ENCODE measurements around the gene SPOCK1. TPM values are rescaled to one million over a fixed set of nuclear protein-coding genes. Genes with fewer than 3 reads are reported as not detected.

SPOCK1 gene
- total and polyA plus RNA-seq, 4 donors = 0.48 to 4.5 (median 0.69) TPM

DNA sequence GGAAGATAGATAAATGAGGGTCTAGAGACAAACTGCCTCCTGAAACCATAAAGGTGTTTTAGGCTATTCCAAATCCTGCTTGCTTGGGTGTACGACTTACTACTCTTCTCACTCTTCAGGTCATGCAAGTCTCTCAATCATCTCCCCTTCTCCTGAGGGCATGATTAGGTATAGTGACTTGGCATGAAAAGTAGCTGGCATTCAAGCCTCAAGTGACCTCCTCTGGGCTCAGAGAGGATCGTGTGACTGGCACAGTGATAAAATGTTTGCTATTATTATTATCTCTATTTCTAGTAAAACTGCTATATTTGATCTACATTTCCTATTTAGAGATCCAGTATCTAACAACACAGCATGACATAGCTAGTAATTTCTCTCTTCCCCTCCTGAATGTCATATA is 494.8 kb downstream of the SPOCK1 start:
- Histone ChIP-seq H3K4me1 (ENCODE audit: control insufficient read depth in 5 of 5, insufficient read depth in 5 of 5, low read length in 5 of 5) (peaks cover 0 to 2% (median 0%) of the 10 kb centered on the region in 5 donors), H3K27ac (ENCODE audit: low read depth in 1 of 2, low read length in 1 of 2) (no peak overlapping the region), H3K9me3 (ENCODE audit: control insufficient read depth in 4 of 4, insufficient read depth in 3 of 4, low read length in 3 of 4) (peaks cover 0 to 2% (median 0%) of the 10 kb centered on the region in 4 donors), H3K9ac (ENCODE audit: insufficient read depth in 1 of 2, low read length in 2 of 2) (no peak overlapping the region), H3K36me3 (ENCODE audit: control insufficient read depth in 4 of 4, insufficient read depth in 4 of 4, low read length in 4 of 4) (no peaks in the 10 kb centered on the region), H3K4me3 (no peak overlapping the region), H3K27me3 (ENCODE audit: control insufficient read depth in 3 of 3, insufficient read depth in 3 of 3, low read length in 2 of 3) (no peaks in the 10 kb centered on the region)
- TF ChIP-seq, protein P1, sequence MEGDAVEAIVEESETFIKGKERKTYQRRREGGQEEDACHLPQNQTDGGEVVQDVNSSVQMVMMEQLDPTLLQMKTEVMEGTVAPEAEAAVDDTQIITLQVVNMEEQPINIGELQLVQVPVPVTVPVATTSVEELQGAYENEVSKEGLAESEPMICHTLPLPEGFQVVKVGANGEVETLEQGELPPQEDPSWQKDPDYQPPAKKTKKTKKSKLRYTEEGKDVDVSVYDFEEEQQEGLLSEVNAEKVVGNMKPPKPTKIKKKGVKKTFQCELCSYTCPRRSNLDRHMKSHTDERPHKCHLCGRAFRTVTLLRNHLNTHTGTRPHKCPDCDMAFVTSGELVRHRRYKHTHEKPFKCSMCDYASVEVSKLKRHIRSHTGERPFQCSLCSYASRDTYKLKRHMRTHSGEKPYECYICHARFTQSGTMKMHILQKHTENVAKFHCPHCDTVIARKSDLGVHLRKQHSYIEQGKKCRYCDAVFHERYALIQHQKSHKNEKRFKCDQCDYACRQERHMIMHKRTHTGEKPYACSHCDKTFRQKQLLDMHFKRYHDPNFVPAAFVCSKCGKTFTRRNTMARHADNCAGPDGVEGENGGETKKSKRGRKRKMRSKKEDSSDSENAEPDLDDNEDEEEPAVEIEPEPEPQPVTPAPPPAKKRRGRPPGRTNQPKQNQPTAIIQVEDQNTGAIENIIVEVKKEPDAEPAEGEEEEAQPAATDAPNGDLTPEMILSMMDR (IDR thresholded peaks at IDR 0.05; ENCODE audit: control extremely low read depth, extremely low read depth) = no peak
- ATAC-seq (ENCODE audit: insufficient read depth, low FRiP score) (no peak), DNase-seq (no peak)
- 72 to 80% methylated on average over 2 of the region's 2 CpGs for WGBS, 2 donors

DNA sequence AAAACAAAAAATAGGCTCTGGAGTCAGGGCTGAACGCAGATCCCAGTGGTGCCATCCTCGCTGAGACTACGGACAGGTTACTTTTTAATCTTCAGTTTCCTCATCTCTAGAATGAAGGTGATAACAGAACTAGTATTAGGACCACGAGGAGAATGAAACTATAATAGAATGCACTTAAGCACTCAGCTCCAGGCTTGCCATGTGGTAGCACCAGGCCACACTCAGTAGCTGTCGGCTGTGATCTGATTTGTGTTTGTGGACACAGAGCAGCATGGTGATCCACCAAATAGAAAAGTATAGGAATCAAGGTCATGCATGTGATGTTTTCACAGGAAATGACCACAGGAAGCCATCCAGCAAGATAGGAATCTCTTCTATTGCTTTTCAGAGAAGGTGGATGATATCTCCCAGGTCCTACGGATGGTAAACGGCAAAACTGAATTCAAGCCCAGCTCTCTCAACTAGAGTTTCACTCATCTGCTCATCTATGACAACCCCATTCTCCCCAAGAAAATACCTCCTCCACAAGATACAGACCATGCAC is 498.0 kb downstream of the SPOCK1 start:
- Histone ChIP-seq H3K36me3 (ENCODE audit: control insufficient read depth in 4 of 4, insufficient read depth in 4 of 4, low read length in 4 of 4) (no peaks in the 10 kb centered on the region), H3K4me3 (no peak overlapping the region), H3K27ac (ENCODE audit: low read depth in 1 of 2, low read length in 1 of 2) (no peak overlapping the region), H3K27me3 (ENCODE audit: control insufficient read depth in 3 of 3, insufficient read depth in 3 of 3, low read length in 2 of 3) (no peaks in the 10 kb centered on the region), H3K4me1 (ENCODE audit: control insufficient read depth in 5 of 5, insufficient read depth in 5 of 5, low read length in 5 of 5) (peaks cover 0 to 3% (median 0%) of the 10 kb centered on the region in 5 donors), H3K9me3 (ENCODE audit: control insufficient read depth in 4 of 4, insufficient read depth in 3 of 4, low read length in 3 of 4) (peaks cover 0 to 2% (median 0%) of the 10 kb centered on the region in 4 donors), H3K9ac (ENCODE audit: insufficient read depth in 1 of 2, low read length in 2 of 2) (no peak overlapping the region)
- ATAC-seq (ENCODE audit: insufficient read depth, low FRiP score) (no peak), DNase-seq (no peak)
- WGBS, 2 donors = 81 to 89% methylated on average over 7 of the region's 7 CpGs
- TF ChIP-seq, protein P1 (IDR thresholded peaks at IDR 0.05; ENCODE audit: control extremely low read depth, extremely low read depth) = no peak

DNA sequence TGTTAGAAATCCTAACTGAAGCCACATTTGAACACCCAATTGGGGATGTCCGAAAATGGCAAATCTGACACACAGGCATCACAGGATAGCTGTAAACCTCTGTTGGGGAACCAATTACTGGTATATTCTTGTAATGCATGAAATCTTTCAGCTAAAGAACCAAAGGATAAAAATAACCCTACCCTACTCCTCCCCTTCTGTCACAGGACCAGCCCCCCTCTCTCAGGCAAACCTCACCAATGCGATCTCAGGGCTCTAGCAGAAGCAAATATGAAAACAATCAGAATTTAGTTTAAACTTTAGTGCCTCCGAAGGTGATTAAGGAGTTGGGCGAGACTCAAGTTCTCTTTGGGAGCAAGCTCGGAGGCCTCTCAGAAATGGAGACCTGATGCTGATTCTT is 499.3 kb downstream of the SPOCK1 start:
- Histone ChIP-seq H3K36me3 (ENCODE audit: control insufficient read depth in 4 of 4, insufficient read depth in 4 of 4, low read length in 4 of 4) (no peaks in the 10 kb centered on the region), H3K9ac (ENCODE audit: insufficient read depth in 1 of 2, low read length in 2 of 2) (no peak overlapping the region), H3K27ac (ENCODE audit: low read depth in 1 of 2, low read length in 1 of 2) (no peak overlapping the region), H3K4me3 (no peak overlapping the region), H3K4me1 (ENCODE audit: control insufficient read depth in 5 of 5, insufficient read depth in 5 of 5, low read length in 5 of 5) (peaks cover 0 to 3% (median 0%) of the 10 kb centered on the region in 5 donors), H3K9me3 (ENCODE audit: control insufficient read depth in 4 of 4, insufficient read depth in 3 of 4, low read length in 3 of 4) (peaks cover 0 to 2% (median 0%) of the 10 kb centered on the region in 4 donors), H3K27me3 (ENCODE audit: control insufficient read depth in 3 of 3, insufficient read depth in 3 of 3, low read length in 2 of 3) (no peaks in the 10 kb centered on the region)
- WGBS, 2 donors = 84 to 92% methylated on average over 5 of the region's 5 CpGs
- TF ChIP-seq, protein P1 (IDR thresholded peaks at IDR 0.05; ENCODE audit: control extremely low read depth, extremely low read depth) = no peak
- no peak for DNase-seq
- no peak for ATAC-seq (ENCODE audit: insufficient read depth, low FRiP score)
